ENCODE results near the gene ISG20.

Gene ISG20

GRCh38 chr15:88624156-88624970 lies 14.5 kb upstream of the ISG20 start:
- no peaks in the 10 kb centered on the region for H3K27me3 ChIP-seq
- no peaks in the 10 kb centered on the region for H3K9me3 ChIP-seq
- H3K4me1 ChIP-seq (ENCODE audit: control insufficient read depth in 1 of 2, insufficient read depth in 1 of 2, low read depth in 1 of 2, low read length in 1 of 2), result peaks cover 29 to 36% of the 10 kb centered on the region in 2 experiments
- H3K27ac ChIP-seq, result no peak overlapping the region
- peak; percentile 55 for TF ChIP-seq CTCF (IDR thresholded peaks at IDR 0.05)
- H3K36me3 ChIP-seq, result no peaks in the 10 kb centered on the region
- no peak overlapping the region for H3K4me3 ChIP-seq (ENCODE audit: low read depth in 1 of 2, low read length in 1 of 2)

DNA sequence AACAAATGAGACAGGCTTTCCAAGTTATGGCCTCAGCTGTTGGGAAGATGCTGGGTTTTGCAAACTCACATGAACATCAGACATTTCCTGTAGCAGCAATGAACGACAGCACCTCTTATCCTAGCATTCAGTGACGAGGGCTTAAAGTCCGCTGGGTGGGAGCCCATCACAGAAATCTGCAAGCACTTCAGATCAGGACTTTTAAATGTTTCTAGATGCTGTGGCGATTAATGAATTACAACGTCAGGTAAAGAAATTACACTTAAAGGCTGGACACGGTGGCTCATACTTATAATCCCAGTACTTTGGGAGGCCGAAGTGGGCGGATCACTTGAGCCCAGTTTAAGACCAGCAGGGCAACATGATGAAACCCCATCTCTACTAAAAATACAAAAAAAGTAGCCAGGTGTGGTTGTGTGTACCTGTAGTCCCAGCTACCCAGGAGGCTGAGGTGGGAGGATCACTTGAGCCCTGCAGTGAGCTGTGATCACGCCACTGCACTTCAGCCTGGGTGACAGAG lies 13.8 kb upstream of the ISG20 start:
- peaks cover 35 to 42% of the 10 kb centered on the region in 2 experiments for H3K4me1 ChIP-seq (ENCODE audit: control insufficient read depth in 1 of 2, insufficient read depth in 1 of 2, low read depth in 1 of 2, low read length in 1 of 2)
- H3K27me3 ChIP-seq, result no peaks in the 10 kb centered on the region
- H3K9me3 ChIP-seq, result no peaks in the 10 kb centered on the region
- no peak overlapping the region for H3K27ac ChIP-seq
- H3K36me3 ChIP-seq, result no peaks in the 10 kb centered on the region
- no peak for TF ChIP-seq CTCF (IDR thresholded peaks at IDR 0.05)
- H3K4me3 ChIP-seq (ENCODE audit: low read depth in 1 of 2, low read length in 1 of 2), result no peak overlapping the region

GRCh38 chr15:88625943-88626741 lies 12.7 kb upstream of the ISG20 start:
- no peaks in the 10 kb centered on the region for H3K9me3 ChIP-seq
- no peak overlapping the region for H3K4me3 ChIP-seq (ENCODE audit: low read depth in 1 of 2, low read length in 1 of 2)
- H3K36me3 ChIP-seq, result no peaks in the 10 kb centered on the region
- H3K27me3 ChIP-seq, result no peaks in the 10 kb centered on the region
- H3K4me1 ChIP-seq (ENCODE audit: control insufficient read depth in 1 of 2, insufficient read depth in 1 of 2, low read depth in 1 of 2, low read length in 1 of 2), result peaks cover 38 to 48% of the 10 kb centered on the region in 2 experiments
- TF ChIP-seq CTCF (IDR thresholded peaks at IDR 0.05), result no peak
- H3K27ac ChIP-seq, result no peak overlapping the region

DNA sequence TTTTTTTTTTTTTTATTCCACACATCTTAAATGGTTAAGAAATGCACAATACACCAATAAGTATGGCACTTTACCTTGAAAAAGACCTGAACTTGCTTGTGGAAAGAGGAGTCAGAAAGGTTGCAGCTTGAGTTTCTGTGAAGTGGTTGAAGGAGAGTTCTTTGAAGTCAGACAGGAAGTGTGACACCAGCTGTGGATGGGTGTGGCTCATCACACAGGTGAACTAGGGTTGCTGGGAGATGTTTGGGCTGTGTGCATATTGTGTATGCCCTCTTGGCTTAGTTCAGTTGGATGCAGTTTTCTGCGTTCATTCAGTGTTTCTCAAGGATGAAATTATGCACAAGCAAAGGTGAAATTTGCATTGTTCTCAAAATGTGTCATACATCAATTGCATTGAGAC lies 11.4 kb upstream of the ISG20 start:
- peak overlapping the region; percentile 55 for H3K27ac ChIP-seq
- TF ChIP-seq CTCF (IDR thresholded peaks at IDR 0.05), result no peak
- no peaks in the 10 kb centered on the region for H3K9me3 ChIP-seq
- H3K4me3 ChIP-seq (ENCODE audit: low read depth in 1 of 2, low read length in 1 of 2), result no peak overlapping the region
- H3K27me3 ChIP-seq, result no peaks in the 10 kb centered on the region
- peaks cover 27 to 35% of the 10 kb centered on the region in 2 experiments for H3K4me1 ChIP-seq (ENCODE audit: control insufficient read depth in 1 of 2, insufficient read depth in 1 of 2, low read depth in 1 of 2, low read length in 1 of 2)
- H3K36me3 ChIP-seq, result no peaks in the 10 kb centered on the region

DNA sequence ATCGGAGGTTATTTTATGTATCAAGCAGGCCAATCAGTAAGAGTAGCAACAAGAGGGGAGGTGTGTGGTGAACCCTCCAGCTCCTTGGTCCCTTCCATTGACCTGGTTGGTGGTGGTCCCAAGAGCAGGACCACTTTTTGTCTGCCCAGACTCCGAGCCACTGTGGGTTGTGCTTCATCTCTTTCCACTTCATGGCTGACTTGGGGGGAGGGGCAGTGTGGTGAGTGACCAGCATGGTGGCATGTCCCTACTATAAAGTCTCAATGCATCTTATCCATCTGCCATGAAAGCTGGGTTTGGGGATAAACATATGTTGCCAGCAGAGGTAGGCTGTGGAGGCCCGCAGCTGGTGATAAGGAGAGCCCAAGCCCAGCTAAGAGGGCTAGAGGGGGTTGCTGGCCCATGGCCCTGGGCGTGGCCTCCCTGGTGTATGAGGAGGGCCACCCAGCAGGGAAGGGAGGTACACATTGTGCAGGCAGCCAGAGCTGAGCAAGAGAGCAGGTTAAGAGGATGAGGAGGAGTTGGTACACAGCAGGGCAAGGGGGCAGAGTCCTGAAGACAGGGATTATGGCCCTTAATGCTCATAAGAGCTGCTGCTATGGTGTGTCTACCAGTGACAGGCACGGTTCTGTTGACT lies 10.7 kb upstream of the ISG20 start:
- Histone ChIP-seq H3K4me1 (ENCODE audit: control insufficient read depth in 1 of 2, insufficient read depth in 1 of 2, low read depth in 1 of 2, low read length in 1 of 2) (peaks cover 27 to 35% of the 10 kb centered on the region in 2 experiments), H3K4me3 (ENCODE audit: low read depth in 1 of 2, low read length in 1 of 2) (no peak overlapping the region), H3K36me3 (no peaks in the 10 kb centered on the region), H3K9me3 (no peaks in the 10 kb centered on the region), H3K27me3 (no peaks in the 10 kb centered on the region), H3K27ac (peak overlapping the region; percentile 55)
- no peak for TF ChIP-seq CTCF (IDR thresholded peaks at IDR 0.05)
